Astrocyte of the spinal cord (primary cell): ENCODE data around the gene DOK3.

Source experiments
- DNase-seq: peaks from one replicate; pipeline ENCODE4 v3.0.0; 2011; ENCODE audit warnings: low read depth, low spot score
- H3K4me3 ChIP-seq: 2 replicates; pipeline ENCODE4 v1.5.1; 2011; ENCODE audit warnings: low read depth, mild to moderate bottlenecking, low read length, moderate library complexity
- CTCF ChIP-seq: IDR thresholded peaks from 2 replicates; pipeline ENCODE4 v1.5.1; 2012; ENCODE audit warnings: low read depth, mild to moderate bottlenecking, low read length, inconsistent platforms
- in situ Hi-C: cut with HindIII; loops from 2 replicates; pipeline ENCODE4 v1.10.0; 2017; ENCODE audit warnings: low sequenced_read_pairs

Gene DOK3

GRCh38 chr5:177455036-177455660 lies 54.5 kb downstream of the DOK3 start:
- in situ Hi-C loops = no loop called here
- peak overlapping the region; percentile 27 for H3K4me3 ChIP-seq
- peak; percentile 71 for DNase-seq
- peak; percentile 63 for TF ChIP-seq CTCF

- peak; percentile 89 for DNase-seq
- peak; percentile 79 for TF ChIP-seq CTCF
- in situ Hi-C loops = no loop called here
- H3K4me3 ChIP-seq = peak overlapping the region; percentile 27
Measured at GRCh38 chr5:177454397-177455035, 55.1 kb downstream of the DOK3 start.

GRCh38 chr5:177453852-177454396 lies 55.7 kb downstream of the DOK3 start:
- no peak for DNase-seq
- in situ Hi-C loops = no loop called here
- peak overlapping the region; percentile 27 for H3K4me3 ChIP-seq
- no peak for TF ChIP-seq CTCF

- no peak for TF ChIP-seq CTCF
- in situ Hi-C loops = no loop called here
- H3K4me3 ChIP-seq = no peak overlapping the region
- DNase-seq = no peak
Measured at GRCh38 chr5:177452688-177453638, 56.7 kb downstream of the DOK3 start.
